Fibroblast of pulmonary artery (primary cell): ENCODE data around the gene PAF1.

Experiments
- DNase-seq: peaks from one replicate; pipeline ENCODE4 v3.0.0-alpha.2; 2010; ENCODE audit warnings: low read depth
- H3K4me3 ChIP-seq: replicated peaks from 2 replicates; pipeline ENCODE4 v1.5.1; 2011; ENCODE audit warnings: low read depth, mild to moderate bottlenecking, control low read depth, low read length, moderate library complexity
- TF ChIP-seq, protein P1 (sequence below): IDR thresholded peaks from 2 replicates; pipeline ENCODE4 v1.5.1; 2011; ENCODE audit warnings: mild to moderate bottlenecking, control low read depth, low read length, inconsistent platforms; ENCODE audit errors: missing control alignments

PAF1 gene

GRCh38 chr19:39405261-39405957, 14.5 kb upstream of the PAF1 start:
- H3K4me3 ChIP-seq, result no peak overlapping the region
- DNase-seq, result no peak
- TF ChIP-seq, protein P1, sequence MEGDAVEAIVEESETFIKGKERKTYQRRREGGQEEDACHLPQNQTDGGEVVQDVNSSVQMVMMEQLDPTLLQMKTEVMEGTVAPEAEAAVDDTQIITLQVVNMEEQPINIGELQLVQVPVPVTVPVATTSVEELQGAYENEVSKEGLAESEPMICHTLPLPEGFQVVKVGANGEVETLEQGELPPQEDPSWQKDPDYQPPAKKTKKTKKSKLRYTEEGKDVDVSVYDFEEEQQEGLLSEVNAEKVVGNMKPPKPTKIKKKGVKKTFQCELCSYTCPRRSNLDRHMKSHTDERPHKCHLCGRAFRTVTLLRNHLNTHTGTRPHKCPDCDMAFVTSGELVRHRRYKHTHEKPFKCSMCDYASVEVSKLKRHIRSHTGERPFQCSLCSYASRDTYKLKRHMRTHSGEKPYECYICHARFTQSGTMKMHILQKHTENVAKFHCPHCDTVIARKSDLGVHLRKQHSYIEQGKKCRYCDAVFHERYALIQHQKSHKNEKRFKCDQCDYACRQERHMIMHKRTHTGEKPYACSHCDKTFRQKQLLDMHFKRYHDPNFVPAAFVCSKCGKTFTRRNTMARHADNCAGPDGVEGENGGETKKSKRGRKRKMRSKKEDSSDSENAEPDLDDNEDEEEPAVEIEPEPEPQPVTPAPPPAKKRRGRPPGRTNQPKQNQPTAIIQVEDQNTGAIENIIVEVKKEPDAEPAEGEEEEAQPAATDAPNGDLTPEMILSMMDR, result no peak

GRCh38 chr19:39403331-39404312, 12.7 kb upstream of the PAF1 start:
- TF ChIP-seq, protein P1, result no peak
- peak; percentile 99 for DNase-seq
- peak overlapping the region; percentile 51 for H3K4me3 ChIP-seq

DNA sequence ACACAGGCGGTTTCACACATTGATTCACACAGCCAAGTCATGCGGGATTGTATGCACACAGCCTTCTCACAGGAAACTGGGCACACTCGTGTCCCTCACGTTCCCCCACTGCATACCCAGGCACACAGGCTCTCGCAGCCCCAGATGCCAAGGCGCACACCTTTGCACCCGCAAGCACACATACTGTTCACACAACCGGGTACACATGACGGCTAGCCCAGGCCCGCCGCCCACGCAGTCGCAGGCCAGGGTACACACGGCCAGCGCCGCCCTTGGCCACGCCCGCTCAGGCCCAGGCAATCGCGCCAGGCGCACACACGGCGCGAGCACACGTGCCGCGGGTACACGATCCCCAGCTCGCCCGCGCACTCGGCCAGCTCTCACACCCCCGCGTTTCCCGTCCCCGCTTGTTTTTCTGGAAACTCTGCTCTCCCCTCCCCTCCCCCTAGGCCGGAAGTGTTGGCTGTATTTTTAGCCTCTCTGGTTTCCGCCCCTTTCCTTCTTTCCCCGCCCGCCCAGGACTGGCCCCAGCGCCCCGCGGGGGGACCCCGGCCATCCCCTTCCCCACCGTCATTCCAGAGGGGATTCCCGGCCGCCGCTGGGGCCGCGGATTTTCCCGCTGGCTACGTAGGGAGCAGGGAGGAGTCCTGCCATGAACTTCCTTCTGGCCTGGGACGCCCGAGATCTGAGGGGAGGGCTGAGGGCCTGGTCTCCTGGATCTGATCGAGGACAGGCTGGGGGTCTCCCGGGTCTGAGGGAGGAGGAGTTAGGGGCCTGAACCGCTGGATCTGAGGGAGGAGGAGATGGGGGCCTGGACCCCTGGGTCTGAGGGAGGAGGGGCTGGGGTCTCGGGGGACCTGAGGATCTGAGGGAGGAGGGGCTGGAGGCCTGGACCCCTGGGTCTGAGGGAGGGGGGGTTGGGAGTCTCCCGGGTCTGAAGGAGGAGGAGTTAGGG, 11.7 kb upstream of the PAF1 start:
- peak overlapping the region; percentile 51 for H3K4me3 ChIP-seq
- peak; percentile 97 for DNase-seq

DNA sequence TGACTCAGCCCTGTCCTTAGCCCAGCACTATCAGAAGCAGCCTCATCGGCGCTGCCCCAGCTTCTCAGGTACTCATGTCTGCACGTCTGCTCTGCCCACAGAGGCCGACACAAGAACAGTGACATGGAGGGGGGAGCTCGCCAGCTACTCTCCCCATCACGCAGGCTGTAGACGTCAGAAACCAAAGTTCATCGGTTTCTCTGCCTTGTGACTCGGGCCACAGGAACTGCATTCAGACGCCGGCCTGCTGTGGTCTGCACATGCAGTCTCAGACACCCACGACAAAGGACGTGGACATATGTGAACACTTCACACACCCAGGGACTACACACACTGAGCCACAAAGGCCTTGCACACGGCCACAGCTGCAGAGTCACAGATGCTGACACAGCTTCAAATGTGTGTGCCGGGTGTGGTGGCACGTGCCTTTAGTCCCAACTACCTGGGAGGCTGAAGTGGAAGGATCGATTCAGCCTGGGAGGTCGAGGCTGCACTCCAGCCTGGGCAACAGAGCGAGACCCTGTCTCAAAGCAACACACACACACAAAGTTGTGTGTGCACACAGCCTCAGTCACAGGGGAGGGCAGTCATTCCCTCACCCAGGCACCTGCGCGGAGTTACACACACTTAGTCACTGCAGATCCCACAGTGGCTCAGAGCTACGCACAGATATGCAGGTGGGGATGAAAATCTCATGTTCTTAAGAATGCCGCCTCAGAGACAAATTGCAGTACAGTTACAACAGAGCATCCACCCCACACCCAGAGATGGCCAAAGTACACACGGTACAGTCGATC, 10.8 kb upstream of the PAF1 start:
- DNase-seq, result peak; percentile 70
- TF ChIP-seq, protein P1, result no peak
- no peak overlapping the region for H3K4me3 ChIP-seq

More for the DNA sequence above, 11.7 kb upstream of the PAF1 start:
- TF ChIP-seq, protein P1, result no peak

DNA sequence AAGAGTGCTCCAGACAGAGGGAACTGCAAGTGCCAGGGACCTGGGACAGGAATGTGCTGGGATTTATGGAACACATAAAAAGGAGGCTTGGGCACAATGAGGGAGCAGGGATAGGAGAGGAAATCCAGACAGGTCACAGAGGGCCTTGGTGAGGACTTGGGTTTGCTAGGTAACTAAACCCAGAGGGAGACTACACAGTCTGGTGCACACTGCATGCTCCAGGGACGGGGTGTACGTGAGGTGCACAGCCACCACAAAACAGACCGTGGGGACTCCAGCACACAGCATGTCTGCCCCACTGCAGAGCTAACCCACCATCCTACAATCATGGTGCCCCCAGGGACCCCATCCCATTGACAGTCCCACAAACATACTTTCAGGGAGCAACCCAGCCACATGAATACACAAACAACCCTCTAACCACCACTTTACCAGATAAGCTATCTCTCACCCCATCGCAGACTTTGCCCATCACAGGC, 10.2 kb upstream of the PAF1 start:
- TF ChIP-seq, protein P1, result no peak

GRCh38 chr19:39400061-39400460, 9.2 kb upstream of the PAF1 start:
- TF ChIP-seq, protein P1, result no peak
- no peak overlapping the region for H3K4me3 ChIP-seq
- no peak for DNase-seq

More for the DNA sequence above, 10.2 kb upstream of the PAF1 start:
- no peak overlapping the region for H3K4me3 ChIP-seq
- DNase-seq, result no peak
